ENCODE measurements around the gene LARGE1.

LARGE1 gene

DNA sequence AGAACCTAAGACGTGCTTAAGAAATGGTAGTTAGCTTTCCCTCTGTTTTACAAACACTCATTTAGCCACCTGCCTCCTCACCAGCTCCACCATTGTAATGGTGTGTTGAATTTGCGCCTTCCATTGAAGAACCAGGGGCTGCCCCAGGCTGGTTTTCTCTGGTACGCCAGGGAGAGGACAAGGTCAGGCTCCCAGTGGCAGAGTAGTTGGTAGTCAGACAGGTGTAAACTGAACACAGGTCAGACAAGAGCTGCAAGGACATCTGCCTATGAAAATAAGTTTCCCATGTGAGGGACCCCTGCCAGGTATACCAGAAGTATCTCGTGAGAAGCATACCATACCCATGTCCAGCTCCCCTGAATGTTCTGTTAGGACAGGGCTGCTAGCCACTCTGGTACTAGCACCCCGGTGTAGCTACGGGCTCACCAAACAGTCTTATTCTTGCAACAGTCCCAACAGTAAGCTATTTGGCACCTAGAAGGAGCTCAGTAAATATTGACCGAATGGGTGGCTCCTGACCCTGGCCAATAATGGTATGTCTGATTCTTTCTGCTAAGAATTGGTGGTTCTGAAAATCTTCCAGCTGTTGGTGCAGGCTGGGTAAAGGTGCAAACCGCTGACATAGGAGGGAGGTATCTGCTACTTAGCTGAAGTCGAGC lies 359.0 kb downstream of the LARGE1 start:
- no peak overlapping the region for H3K4me3 ChIP-seq (ENCODE audit: low read depth, low read length)
- no peak for DNase-seq (ENCODE audit: low read depth)
- in situ Hi-C loops (cut with HindIII; ENCODE audit: low sequenced_read_pairs) = loop anchor here (5.0 kb wide), 1 partner anchor 34 kb away; no protein-coding TSS in a partner anchor
- TF ChIP-seq, protein P1, sequence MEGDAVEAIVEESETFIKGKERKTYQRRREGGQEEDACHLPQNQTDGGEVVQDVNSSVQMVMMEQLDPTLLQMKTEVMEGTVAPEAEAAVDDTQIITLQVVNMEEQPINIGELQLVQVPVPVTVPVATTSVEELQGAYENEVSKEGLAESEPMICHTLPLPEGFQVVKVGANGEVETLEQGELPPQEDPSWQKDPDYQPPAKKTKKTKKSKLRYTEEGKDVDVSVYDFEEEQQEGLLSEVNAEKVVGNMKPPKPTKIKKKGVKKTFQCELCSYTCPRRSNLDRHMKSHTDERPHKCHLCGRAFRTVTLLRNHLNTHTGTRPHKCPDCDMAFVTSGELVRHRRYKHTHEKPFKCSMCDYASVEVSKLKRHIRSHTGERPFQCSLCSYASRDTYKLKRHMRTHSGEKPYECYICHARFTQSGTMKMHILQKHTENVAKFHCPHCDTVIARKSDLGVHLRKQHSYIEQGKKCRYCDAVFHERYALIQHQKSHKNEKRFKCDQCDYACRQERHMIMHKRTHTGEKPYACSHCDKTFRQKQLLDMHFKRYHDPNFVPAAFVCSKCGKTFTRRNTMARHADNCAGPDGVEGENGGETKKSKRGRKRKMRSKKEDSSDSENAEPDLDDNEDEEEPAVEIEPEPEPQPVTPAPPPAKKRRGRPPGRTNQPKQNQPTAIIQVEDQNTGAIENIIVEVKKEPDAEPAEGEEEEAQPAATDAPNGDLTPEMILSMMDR (IDR thresholded peaks at IDR 0.05; ENCODE audit: low read depth, low read length, missing control alignments) = no peak

DNA sequence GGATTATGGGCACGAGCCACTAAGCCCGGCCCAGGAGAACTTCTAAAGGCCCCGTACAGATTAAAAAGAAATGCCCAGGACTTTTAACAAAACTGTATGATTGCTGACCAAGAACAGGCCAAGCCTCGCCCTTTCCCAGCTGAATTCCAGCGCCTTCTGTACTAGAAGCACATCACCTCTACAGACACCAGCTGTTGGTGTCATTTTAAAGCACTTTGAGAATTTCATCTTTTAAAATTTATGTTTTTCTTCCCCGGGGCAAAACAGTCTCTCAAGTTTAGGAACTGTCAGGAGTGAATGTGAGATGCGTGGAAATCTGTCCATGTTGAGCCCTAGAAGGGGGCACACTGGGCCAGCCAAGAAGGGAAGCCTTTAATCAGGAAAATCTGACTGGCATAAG lies 362.4 kb downstream of the LARGE1 start:
- TF ChIP-seq, protein P1 (IDR thresholded peaks at IDR 0.05; ENCODE audit: low read depth, low read length, missing control alignments) = no peak
- H3K4me3 ChIP-seq (ENCODE audit: low read depth, low read length) = no peak overlapping the region
- in situ Hi-C loops (cut with HindIII; ENCODE audit: low sequenced_read_pairs) = no loop called here
- DNase-seq (ENCODE audit: low read depth) = no peak

- in situ Hi-C loops (cut with HindIII; ENCODE audit: low sequenced_read_pairs) = no loop called here
- TF ChIP-seq, protein P1 (IDR thresholded peaks at IDR 0.05; ENCODE audit: low read depth, low read length, missing control alignments) = no peak
- no peak overlapping the region for H3K4me3 ChIP-seq (ENCODE audit: low read depth, low read length)
- DNase-seq (ENCODE audit: low read depth) = no peak
These were observed 364.3 kb downstream of the LARGE1 start for GRCh38 chr22:33555814-33556522.

DNA sequence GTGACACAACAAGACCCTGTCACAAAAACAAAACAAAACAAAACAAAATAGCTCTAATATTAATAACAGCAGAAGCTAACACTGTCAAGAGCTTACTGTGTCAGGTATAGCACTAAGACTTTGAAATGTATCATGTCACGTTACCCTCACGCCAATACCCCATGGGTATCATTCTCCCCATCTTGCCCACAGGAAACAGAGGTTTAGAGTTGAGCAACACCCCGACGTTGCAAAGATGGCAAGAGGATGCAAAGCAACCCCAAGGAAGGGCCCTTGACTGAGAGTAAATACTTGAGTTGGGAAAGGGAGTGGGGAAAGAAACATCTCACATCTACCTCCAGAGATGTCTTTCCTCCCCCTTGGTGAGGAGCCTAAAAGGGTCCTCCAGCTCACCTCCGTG lies 366.8 kb downstream of the LARGE1 start:
- DNase-seq (ENCODE audit: low read depth) = no peak
- no peak overlapping the region for H3K4me3 ChIP-seq (ENCODE audit: low read depth, low read length)
- in situ Hi-C loops (cut with HindIII; ENCODE audit: low sequenced_read_pairs) = no loop called here
- TF ChIP-seq, protein P1 (IDR thresholded peaks at IDR 0.05; ENCODE audit: low read depth, low read length, missing control alignments) = no peak

DNA sequence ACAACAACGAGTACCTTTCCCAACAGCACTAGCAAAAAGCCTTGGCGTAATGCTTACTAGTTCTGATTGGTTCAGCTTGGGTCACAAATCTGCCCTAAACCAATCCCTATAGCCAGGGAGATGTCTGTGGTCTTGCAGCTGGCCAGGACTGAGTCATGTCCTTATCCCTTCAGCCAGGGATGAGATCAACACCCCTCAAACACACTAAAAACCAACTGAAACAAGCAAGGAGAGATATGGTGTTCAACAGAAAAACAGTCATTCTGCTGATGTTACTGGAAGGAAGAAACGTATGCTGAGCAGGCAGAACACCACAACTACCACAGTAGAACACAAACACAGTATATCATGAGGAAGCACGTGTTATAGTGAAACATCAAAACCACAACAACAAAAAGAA lies 375.6 kb downstream of the LARGE1 start:
- H3K4me3 ChIP-seq (ENCODE audit: low read depth, low read length) = no peak overlapping the region
- in situ Hi-C loops (cut with HindIII; ENCODE audit: low sequenced_read_pairs) = no loop called here
- TF ChIP-seq, protein P1 (IDR thresholded peaks at IDR 0.05; ENCODE audit: low read depth, low read length, missing control alignments) = no peak
- DNase-seq (ENCODE audit: low read depth) = no peak

DNA sequence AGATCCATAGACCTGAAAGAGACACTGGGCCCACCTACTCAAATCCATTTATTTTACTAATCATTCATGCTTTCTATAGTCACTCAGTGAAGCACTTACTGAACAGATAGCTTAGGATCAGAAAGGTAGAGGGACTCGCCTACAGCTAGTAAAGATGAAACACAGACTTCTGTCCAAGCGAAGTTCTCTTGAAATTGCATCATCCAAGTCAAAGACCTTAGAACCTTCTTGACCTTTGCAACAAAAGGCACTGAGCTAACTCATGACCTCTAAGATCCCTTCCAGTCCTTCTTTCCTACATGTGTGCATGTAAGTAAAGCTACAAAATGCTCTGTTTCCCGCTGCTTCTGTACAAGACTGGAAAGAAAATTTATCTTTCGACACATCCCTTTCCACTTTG lies 377.6 kb downstream of the LARGE1 start:
- in situ Hi-C loops (cut with HindIII; ENCODE audit: low sequenced_read_pairs) = no loop called here
- DNase-seq (ENCODE audit: low read depth) = no peak
- TF ChIP-seq, protein P1 (IDR thresholded peaks at IDR 0.05; ENCODE audit: low read depth, low read length, missing control alignments) = no peak
- no peak overlapping the region for H3K4me3 ChIP-seq (ENCODE audit: low read depth, low read length)

All from astrocyte of the cerebellum (primary cell).